Mesothelial cell of epicardium (in vitro differentiated cells): Measurements from ENCODE around the gene WSB1. TPM values are rescaled to one million over a fixed set of nuclear protein-coding genes. Genes with fewer than 3 reads are reported as not detected.
"Not testable (repeated sequence)": the region's sequence is repeated elsewhere in the genome, so short reads cannot be mapped to it uniquely, and the experiment has no call there.

Experiments
- DNase-seq, 2 experiments: peaks; one replicate each; pipeline ENCODE4 v3.0.0; 2021; ENCODE audit warnings: low spot score in 2 of 2; ENCODE audit not compliant: unreplicated experiment in 2 of 2
- H3K27ac Mint-ChIP-seq: 2 replicates; pipeline ENCODE4 v1.8.0; 2021; ENCODE audit warnings: mixed read lengths
- H3K27me3 Mint-ChIP-seq: 2 replicates; pipeline ENCODE4 v1.8.0; 2021; ENCODE audit warnings: low read depth, mixed read lengths
- H3K36me3 Mint-ChIP-seq: 2 replicates; pipeline ENCODE4 v1.8.0; 2021; ENCODE audit warnings: mixed read lengths
- H3K4me1 Mint-ChIP-seq: 2 replicates; pipeline ENCODE4 v1.8.0; 2021; ENCODE audit warnings: mixed read lengths
- H3K4me3 Mint-ChIP-seq: 2 replicates; pipeline ENCODE4 v1.8.0; 2021; ENCODE audit warnings: mild to moderate bottlenecking, moderate library complexity, mixed read lengths
- H3K9me3 Mint-ChIP-seq: 2 replicates; pipeline ENCODE4 v1.8.0; 2021; ENCODE audit warnings: mixed read lengths
- total RNA-seq: library from RNA; stranded (reverse); gene quantifications from 3 replicates; pipeline ENCODE4 v1.2.1, GENCODE V29; 2021
- TF ChIP-seq, protein P1 (sequence below): fragments of 200-600 bp; sonication (generic); IDR thresholded peaks from one replicate; pipeline ENCODE4 v1.5.0; 2021; ENCODE audit warnings: antibody characterized with exemption; ENCODE audit not compliant: unreplicated experiment

Gene WSB1
- total RNA-seq, 1 donor from 2014 or later: 806 TPM

- Mint-ChIP-seq H3K4me3 (no peak overlapping the region), H3K36me3 (no peaks in the 10 kb centered on the region), H3K27me3 (peaks cover 9% of the 10 kb centered on the region), H3K27ac (no peak overlapping the region), H3K4me1 (no peaks in the 10 kb centered on the region), H3K9me3 (no peaks in the 10 kb centered on the region)
- TF ChIP-seq, protein P1, sequence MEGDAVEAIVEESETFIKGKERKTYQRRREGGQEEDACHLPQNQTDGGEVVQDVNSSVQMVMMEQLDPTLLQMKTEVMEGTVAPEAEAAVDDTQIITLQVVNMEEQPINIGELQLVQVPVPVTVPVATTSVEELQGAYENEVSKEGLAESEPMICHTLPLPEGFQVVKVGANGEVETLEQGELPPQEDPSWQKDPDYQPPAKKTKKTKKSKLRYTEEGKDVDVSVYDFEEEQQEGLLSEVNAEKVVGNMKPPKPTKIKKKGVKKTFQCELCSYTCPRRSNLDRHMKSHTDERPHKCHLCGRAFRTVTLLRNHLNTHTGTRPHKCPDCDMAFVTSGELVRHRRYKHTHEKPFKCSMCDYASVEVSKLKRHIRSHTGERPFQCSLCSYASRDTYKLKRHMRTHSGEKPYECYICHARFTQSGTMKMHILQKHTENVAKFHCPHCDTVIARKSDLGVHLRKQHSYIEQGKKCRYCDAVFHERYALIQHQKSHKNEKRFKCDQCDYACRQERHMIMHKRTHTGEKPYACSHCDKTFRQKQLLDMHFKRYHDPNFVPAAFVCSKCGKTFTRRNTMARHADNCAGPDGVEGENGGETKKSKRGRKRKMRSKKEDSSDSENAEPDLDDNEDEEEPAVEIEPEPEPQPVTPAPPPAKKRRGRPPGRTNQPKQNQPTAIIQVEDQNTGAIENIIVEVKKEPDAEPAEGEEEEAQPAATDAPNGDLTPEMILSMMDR: no peak
- DNase-seq: no peak
These were observed 24.7 kb upstream of the WSB1 start for GRCh38 chr17:27269201-27269600.

GRCh38 chr17:27269974-27270373 lies 23.9 kb upstream of the WSB1 start:
- Mint-ChIP-seq H3K9me3 (no peaks in the 10 kb centered on the region), H3K4me1 (no peaks in the 10 kb centered on the region), H3K27ac (no peak overlapping the region), H3K36me3 (no peaks in the 10 kb centered on the region), H3K4me3 (no peak overlapping the region), H3K27me3 (peaks cover 9% of the 10 kb centered on the region)
- no peak for DNase-seq
- TF ChIP-seq, protein P1: no peak

DNA sequence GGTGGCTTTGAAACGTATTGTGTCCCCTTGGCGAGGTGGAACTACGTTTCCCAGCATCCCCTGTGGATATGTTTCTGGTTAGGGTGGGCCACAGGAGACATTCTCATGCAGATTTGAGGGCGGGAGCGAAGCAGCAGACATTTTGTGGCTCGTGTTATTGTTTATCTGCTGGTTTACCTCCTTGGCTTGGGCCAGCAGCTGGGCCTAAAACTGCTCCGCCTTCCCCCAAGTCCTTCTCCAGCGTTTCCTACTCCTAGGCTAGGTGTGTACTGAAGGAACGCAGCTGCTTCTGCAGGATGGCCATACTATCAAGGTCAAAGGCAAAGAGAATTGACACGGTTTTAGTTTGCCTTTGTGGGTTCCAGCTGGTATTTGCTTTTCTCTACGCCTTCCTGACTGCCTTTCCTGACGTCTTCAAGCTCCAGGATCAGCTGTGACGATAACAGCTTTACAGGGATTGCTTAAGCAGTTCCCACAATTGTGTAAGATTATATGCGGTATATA lies 17.2 kb upstream of the WSB1 start:
- H3K9me3 Mint-ChIP-seq: no peaks in the 10 kb centered on the region
- no peaks in the 10 kb centered on the region for H3K36me3 Mint-ChIP-seq
- H3K4me3 Mint-ChIP-seq: peak overlapping the region; percentile 13
- TF ChIP-seq, protein P1: no peak
- no peaks in the 10 kb centered on the region for H3K27me3 Mint-ChIP-seq
- peak overlapping the region; percentile 71 for H3K27ac Mint-ChIP-seq
- peak in 1 of 2 experiments; percentile 44 for DNase-seq
- peaks cover 2% of the 10 kb centered on the region for H3K4me1 Mint-ChIP-seq

DNA sequence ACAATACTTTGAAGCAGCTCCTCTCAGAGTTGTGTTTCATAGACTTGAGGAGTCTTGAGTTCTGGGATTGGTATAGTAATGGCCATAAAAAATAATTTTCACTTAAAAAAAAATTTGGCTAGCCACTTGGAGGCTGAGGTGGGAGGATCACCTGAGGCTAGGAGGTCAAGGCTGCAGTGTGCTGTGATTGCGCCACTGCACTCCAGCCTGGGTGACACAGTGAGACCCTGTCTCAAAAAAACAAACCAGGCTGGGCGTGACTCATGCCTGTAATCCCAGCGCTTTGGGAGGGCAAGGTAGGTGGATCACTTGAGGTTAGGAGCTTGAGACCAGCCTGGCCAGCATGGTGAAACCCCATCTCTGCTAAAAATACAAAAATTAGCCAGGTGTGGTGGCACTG lies 14.8 kb upstream of the WSB1 start:
- DNase-seq, H3K27ac Mint-ChIP-seq, H3K4me1 Mint-ChIP-seq, H3K4me3 Mint-ChIP-seq, H3K36me3 Mint-ChIP-seq, H3K27me3 Mint-ChIP-seq, H3K9me3 Mint-ChIP-seq: not testable (repeated sequence)

DNA sequence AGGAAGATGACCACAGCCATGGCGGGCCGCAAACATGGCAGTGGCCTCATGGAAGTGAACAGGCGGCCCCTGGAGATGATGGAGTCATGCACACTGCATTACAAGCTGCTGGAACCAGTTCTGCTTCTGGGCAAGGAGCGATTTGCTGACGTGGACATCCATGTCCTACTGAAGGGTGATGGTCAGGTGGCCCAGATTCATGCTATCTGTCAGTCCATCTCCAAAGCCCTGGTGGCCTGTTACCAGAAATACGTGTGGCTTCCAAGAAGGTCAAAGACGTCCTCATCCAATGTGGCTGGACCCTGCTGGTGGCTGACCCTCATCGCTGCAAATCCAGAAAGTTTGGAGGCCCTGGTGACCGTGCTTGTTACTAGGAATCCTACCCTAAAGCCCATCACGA lies 13.4 kb upstream of the WSB1 start:
- no peak overlapping the region for H3K4me3 Mint-ChIP-seq
- TF ChIP-seq, protein P1: no peak
- no peaks in the 10 kb centered on the region for H3K27me3 Mint-ChIP-seq
- peaks cover 6% of the 10 kb centered on the region for H3K4me1 Mint-ChIP-seq
- DNase-seq: no peak
- H3K9me3 Mint-ChIP-seq: no peaks in the 10 kb centered on the region
- H3K36me3 Mint-ChIP-seq: no peaks in the 10 kb centered on the region
- H3K27ac Mint-ChIP-seq: no peak overlapping the region

DNA sequence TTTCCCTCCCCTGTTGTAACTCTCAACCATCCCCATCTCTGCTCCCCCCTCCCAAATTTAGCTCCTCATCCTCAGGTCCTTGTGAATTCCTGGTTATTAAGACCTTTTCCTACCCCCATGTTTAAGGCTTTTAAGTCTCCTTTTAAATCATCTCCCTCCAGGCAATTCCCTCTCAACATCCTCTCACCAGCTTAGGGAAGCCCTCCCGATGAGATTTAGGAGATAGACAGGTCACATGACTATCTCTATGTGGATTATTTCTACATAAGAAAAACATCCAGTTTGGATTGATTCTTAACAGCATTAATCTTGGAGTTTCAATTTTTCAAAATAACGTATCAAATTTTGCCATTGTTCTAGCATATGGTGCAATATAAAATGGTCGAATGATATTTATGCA lies 12.5 kb upstream of the WSB1 start:
- peak overlapping the region; percentile 1 for H3K27ac Mint-ChIP-seq
- H3K27me3 Mint-ChIP-seq: no peaks in the 10 kb centered on the region
- no peak for DNase-seq
- H3K36me3 Mint-ChIP-seq: no peaks in the 10 kb centered on the region
- peaks cover 6% of the 10 kb centered on the region for H3K4me1 Mint-ChIP-seq
- no peaks in the 10 kb centered on the region for H3K9me3 Mint-ChIP-seq
- TF ChIP-seq, protein P1: no peak
- H3K4me3 Mint-ChIP-seq: no peak overlapping the region
